RPMI7951 (cell line): ENCODE results near the gene SIAH3. TPM values are rescaled to one million over a fixed set of nuclear protein-coding genes. Genes with fewer than 3 reads are reported as not detected.
"Not testable (repeated sequence)": the region's sequence is repeated elsewhere in the genome, so short reads cannot be mapped to it uniquely, and the experiment has no call there.

Experiments
- DNase-seq: peaks from one replicate; pipeline ENCODE4 v3.0.0-alpha.2; 2012; ENCODE audit warnings: low read depth
- total RNA-seq: library from RNA; depleted of rRNA; stranded (reverse); fragments of >200 nt; shearing (Covaris generic); gene quantifications from 2 replicates; pipeline ENCODE4 v1.2.3, GENCODE V29; 2014; rRNA removed

The SIAH3 gene
- not detected in 2 replicates for total RNA-seq

- no peak for DNase-seq
Observed at GRCh38 chr13:45851171-45851921, at the start of gene SIAH3. TSS of gene SIAH3 (minus strand) at chr13:45851753. CDS start at chr13:45851629, 124 bp downstream.

GRCh38 chr13:45899406-45899805 lies 47.9 kb upstream of the SIAH3 start:
- no peak for DNase-seq

- DNase-seq, result no peak
Observed at GRCh38 chr13:45897562-45897961, 46.0 kb upstream of the SIAH3 start.

GRCh38 chr13:45896285-45896684 lies 44.7 kb upstream of the SIAH3 start:
- no peak for DNase-seq

- no peak for DNase-seq
Observed at GRCh38 chr13:45895881-45896280, 44.3 kb upstream of the SIAH3 start.

GRCh38 chr13:45892513-45892912 lies 41.0 kb upstream of the SIAH3 start:
- no peak for DNase-seq

GRCh38 chr13:45889590-45890243 lies 38.2 kb upstream of the SIAH3 start:
- DNase-seq, result no peak

GRCh38 chr13:45886466-45886865 lies 34.9 kb upstream of the SIAH3 start:
- DNase-seq, result no peak

- no peak for DNase-seq
Observed at GRCh38 chr13:45885194-45885593, 33.6 kb upstream of the SIAH3 start.

GRCh38 chr13:45882626-45883025 lies 31.1 kb upstream of the SIAH3 start:
- no peak for DNase-seq

GRCh38 chr13:45881353-45881752 lies 29.8 kb upstream of the SIAH3 start:
- no peak for DNase-seq

GRCh38 chr13:45880242-45880641 lies 28.7 kb upstream of the SIAH3 start:
- no peak for DNase-seq

GRCh38 chr13:45879666-45880065 lies 28.1 kb upstream of the SIAH3 start:
- peak; percentile 65 for DNase-seq

- DNase-seq, result no peak
Observed at GRCh38 chr13:45878966-45879365, 27.4 kb upstream of the SIAH3 start.

GRCh38 chr13:45876781-45877180 lies 25.2 kb upstream of the SIAH3 start:
- DNase-seq, result no peak

- no peak for DNase-seq
Observed at GRCh38 chr13:45875951-45876350, 24.4 kb upstream of the SIAH3 start.

- DNase-seq, result peak; percentile 70
Observed at GRCh38 chr13:45873491-45874325, 22.2 kb upstream of the SIAH3 start.

- peak; percentile 85 for DNase-seq
Observed at GRCh38 chr13:45872566-45872965, 21.0 kb upstream of the SIAH3 start.

- DNase-seq, result not testable (repeated sequence)
Observed at GRCh38 chr13:45871201-45871600, 19.6 kb upstream of the SIAH3 start.

- DNase-seq, result no peak
Observed at GRCh38 chr13:45870232-45870631, 18.7 kb upstream of the SIAH3 start.

GRCh38 chr13:45865414-45865813 lies 13.9 kb upstream of the SIAH3 start:
- DNase-seq, result no peak
